Aorta (tissue), 5 donors: ENCODE measurements around the gene MICU1. TPM values are rescaled to one million over a fixed set of nuclear protein-coding genes. Genes with fewer than 3 reads are reported as not detected.
A peak's percentile ranks its signal among the peaks of the same experiment; 100 is the strongest.

ENCODE experiments used
- ATAC-seq: fragments of 200-7000 bp; cut with Tn5 transposase; one replicate; pipeline ENCODE4 v1.9.1; 2022; ENCODE audit warnings: moderate library complexity; ENCODE audit not compliant: low FRiP score
- DNase-seq, 2 donors: peaks; one replicate each; pipeline ENCODE4 v3.0.0-alpha.2; 2020
- H3K27ac ChIP-seq, 2 donors: one replicate each; pipeline ENCODE4 v1.5.1; 2013; ENCODE audit warnings: low read length in 2 of 2, mild to moderate bottlenecking in 2 of 2, moderate library complexity in 2 of 2, control low read depth in 1 of 2, inconsistent platforms in 1 of 2, low read depth in 1 of 2
- H3K27me3 ChIP-seq, 2 donors: one replicate each; pipeline ENCODE4 v1.6.1; 2013; ENCODE audit warnings: control low read depth in 1 of 2, low read length in 1 of 2, mild to moderate bottlenecking in 1 of 2, moderate library complexity in 1 of 2; ENCODE audit not compliant: insufficient read depth in 2 of 2, control insufficient read depth in 1 of 2
- H3K36me3 ChIP-seq, 2 donors: one replicate each; pipeline ENCODE4 v1.6.1; 2013; ENCODE audit warnings: control low read depth in 1 of 2, low read length in 1 of 2, mild to moderate bottlenecking in 1 of 2; ENCODE audit not compliant: insufficient read depth in 2 of 2, control insufficient read depth in 1 of 2
- H3K4me1 ChIP-seq, 2 donors: one replicate each; pipeline ENCODE4 v1.6.1; 2013; ENCODE audit warnings: low read length in 2 of 2, control low read depth in 1 of 2, mild to moderate bottlenecking in 1 of 2, moderate library complexity in 1 of 2; ENCODE audit not compliant: insufficient read depth in 2 of 2, control insufficient read depth in 1 of 2
- H3K4me3 ChIP-seq, 2 donors: one replicate each; pipeline ENCODE4 v1.5.1; 2013; ENCODE audit warnings: low read length in 2 of 2, control low read depth in 1 of 2, mild to moderate bottlenecking in 1 of 2
- H3K9me3 ChIP-seq: one replicate; pipeline ENCODE4 v1.6.1; 2013; ENCODE audit warnings: mild to moderate bottlenecking, low read length; ENCODE audit not compliant: control insufficient read depth
- WGBS, 2 donors: extraction: QIAGEN DNeasy Blood & Tissue Kit; methylation state at CpG; one replicate each; pipeline ENCODE4 v1.1.7; 2013; 5-methylcytosine and 5-hydroxymethylcytosine counted together
- intact Hi-C, 2 donors: fragments of 100-400 bp; cut with DNase I; formaldehyde crosslinking; loops; one replicate each; pipeline versions ENCODE4 v1.14.2 to v1.15.0; 2022
- polyA plus RNA-seq, 2 donors: library from polyadenylated mRNA; stranded (reverse); fragments of 200-250 nt; gene quantifications; one replicate each; pipeline ENCODE4 v1.2.3, GENCODE V29; 2013
- total RNA-seq, 2 donors: library from RNA; stranded (reverse); fragmentation: NEBNext Ultra II Directional; extraction: Animal tissue kit (Norgen Biotek cat#: 25700); gene quantifications; one replicate each; pipeline ENCODE4 v1.2.1, GENCODE V29; 2021
- donor health status: healthy with polysubstance abuse.
- donor health status: Bipolar disorder and iron deficiency.
- donor health status: DM: no; HTN: no; CAD: no.
- donor health status: DM: no; HTN: no; CAD: no.
- donor health status: DM: yes; HTN: yes; CAD: no.

MICU1 gene
- total and polyA plus RNA-seq, 4 donors, result 23.7 to 40.7 (median 37.5) TPM

DNA sequence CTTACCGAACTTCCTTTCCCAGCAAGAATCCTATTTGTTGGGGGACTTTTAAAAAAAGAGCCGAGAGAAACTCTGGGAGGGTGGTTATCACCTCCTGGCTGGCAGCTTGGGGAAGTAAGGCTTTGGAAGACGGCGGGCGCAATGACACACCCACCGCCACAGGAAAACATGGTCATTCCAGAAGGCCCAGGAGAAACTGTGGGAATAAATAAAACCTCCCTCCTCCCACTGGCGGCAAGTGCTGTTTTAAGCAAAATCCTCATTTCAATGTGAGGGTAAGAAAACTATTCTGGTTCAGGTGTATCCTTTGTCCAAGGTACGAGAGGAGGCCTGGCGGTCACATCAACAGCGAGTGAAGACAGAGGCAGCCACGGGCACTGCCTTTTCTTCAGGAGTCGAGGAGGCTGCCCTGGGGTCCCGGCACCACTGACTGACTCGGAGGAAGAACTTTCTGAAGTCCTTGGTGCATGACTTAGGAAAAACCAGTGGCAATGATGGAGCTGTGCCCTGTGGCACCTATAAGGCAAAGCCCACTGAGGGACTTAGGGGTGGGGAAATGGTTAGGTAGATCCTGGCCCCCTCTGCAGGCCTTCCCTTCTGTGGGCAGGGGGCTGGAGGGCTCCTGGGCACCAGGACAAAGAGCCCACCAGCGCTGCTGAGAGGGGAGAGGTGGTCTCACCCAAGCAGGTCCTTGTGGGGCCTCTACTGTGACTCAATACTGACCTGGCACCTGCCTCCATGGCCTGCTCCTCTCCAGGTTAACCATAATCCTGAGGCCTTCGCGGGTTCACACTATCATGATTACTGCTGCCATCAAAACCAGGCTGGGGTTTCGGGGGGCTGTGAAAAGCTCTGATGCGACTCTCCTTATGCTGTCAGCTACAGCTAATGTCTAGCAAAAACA lies 292.5 kb downstream of the MICU1 start:
- Histone ChIP-seq H3K27me3 (no peaks in the 10 kb centered on the region), H3K9me3 (no peaks in the 10 kb centered on the region), H3K36me3 (peaks cover 0 to 2% of the 10 kb centered on the region in 2 donors), H3K4me3 (no peak overlapping the region), H3K27ac (no peak overlapping the region), H3K4me1 (no peaks in the 10 kb centered on the region)
- intact Hi-C loops, result loop anchor here (1.0 to 10.0 kb wide), 3 partner anchors 59 to 1019 kb away; partner anchors contain the start of genes DDIT4 (in 1 of the 2) and SLC29A3 (in 1 of the 2)
- no peak for DNase-seq
- no peak for ATAC-seq
- WGBS, 2 donors, result 87 to 89% methylated on average over 19 of the region's 19 CpGs

DNA sequence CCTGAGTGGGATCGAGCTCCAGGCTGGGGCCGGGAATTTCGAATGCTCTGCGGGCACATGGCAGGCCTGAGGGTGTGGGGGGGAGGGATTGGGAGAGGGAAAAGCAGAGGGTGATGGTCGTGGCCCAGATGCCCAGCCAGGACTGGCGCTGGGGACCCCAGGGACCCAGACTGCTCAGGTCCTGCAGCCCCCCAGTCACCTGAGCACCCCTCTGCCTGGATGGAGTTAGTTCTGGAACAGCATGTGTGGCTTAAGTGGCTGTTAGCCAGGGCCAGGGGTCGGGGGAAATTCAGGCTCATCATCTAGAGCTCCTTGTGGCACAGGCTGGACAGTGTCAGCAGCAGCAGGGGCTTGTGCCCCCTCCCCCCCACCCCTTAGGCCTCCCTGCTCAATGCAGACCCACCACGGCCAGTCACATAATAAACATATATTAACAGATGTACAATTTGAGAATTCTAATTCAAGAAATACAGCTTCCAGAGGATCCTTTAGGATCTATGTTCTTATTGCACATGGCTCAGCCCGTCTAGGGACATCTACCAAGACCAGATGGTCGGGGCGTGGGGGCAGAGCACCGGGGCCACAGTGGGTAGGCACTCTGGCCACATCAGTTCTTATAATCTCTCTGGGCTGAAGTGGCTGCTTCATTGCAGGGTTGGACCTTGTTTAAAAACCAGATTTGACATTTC lies 293.3 kb downstream of the MICU1 start:
- H3K27ac ChIP-seq, result no peak overlapping the region
- 57 to 58% methylated on average over 12 of the region's 12 CpGs for WGBS, 2 donors
- no peak overlapping the region for H3K4me3 ChIP-seq
- H3K36me3 ChIP-seq, result peaks cover 0 to under 1% of the 10 kb centered on the region in 2 donors
- H3K9me3 ChIP-seq, result no peaks in the 10 kb centered on the region
- H3K4me1 ChIP-seq, result no peaks in the 10 kb centered on the region
- intact Hi-C loops, result loop anchor here (1.0 to 10.0 kb wide), 3 partner anchors 58 to 1018 kb away; partner anchors contain the start of genes DDIT4 (in 1 of the 2) and SLC29A3 (in 1 of the 2)
- no peak for DNase-seq
- no peaks in the 10 kb centered on the region for H3K27me3 ChIP-seq
- ATAC-seq, result no peak

DNA sequence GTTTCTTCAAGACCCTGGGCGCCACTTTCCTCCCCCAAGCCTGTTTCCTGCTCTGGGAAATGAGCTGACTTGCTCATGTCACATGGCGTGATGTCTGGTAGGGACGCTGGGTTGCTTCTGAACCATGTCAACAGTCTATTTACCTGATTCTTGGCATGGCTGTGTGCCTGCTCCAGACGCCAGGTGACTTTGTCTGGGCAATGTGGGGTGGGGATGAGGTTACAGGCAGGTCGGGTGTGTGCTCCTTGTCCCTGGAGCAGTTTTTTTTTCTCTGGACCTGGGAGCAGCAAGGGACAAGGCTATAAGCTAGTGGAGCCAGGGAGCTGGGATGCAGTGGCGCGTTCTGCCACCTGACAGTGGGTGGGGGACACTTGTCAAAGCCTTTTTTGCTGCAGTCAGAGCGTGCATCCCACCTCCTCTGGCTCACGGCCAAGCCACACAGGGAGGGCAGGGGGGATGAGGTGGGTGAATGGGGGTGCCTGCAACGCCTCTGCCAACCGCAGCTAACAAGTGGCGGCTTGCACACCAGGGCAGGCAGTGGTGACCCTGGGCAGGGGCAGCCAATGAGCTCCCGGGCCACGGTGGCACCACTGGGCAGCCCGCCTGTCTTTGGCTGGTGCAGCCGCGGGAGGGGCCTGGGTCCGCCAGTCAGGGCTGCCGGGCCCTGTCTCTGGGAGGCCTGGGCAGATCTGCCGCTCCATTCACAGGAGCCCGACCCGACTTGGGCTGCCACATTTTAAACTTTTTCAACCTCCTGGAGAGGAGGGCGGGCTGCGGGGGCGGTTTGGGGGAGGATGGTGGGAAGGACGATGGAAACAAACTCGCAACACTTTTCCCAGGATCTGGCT lies 294.1 kb downstream of the MICU1 start:
- intact Hi-C loops, result loop anchor here in 1 of 2 donors (5.0 to 10.0 kb wide), 2 partner anchors 59 to 1017 kb away; partner anchors contain the start of genes DDIT4 and SLC29A3
- ATAC-seq, result peak; percentile 69
- H3K4me3 ChIP-seq, result no peak overlapping the region
- H3K36me3 ChIP-seq, result no peaks in the 10 kb centered on the region
- peak; percentile 93 to 95 for DNase-seq
- H3K27ac ChIP-seq, result no peak overlapping the region
- no peaks in the 10 kb centered on the region for H3K4me1 ChIP-seq
- no peaks in the 10 kb centered on the region for H3K9me3 ChIP-seq
- H3K27me3 ChIP-seq, result no peaks in the 10 kb centered on the region
- WGBS, 2 donors, result 12 to 13% methylated on average over 26 to 27 of the region's 27 CpGs

DNA sequence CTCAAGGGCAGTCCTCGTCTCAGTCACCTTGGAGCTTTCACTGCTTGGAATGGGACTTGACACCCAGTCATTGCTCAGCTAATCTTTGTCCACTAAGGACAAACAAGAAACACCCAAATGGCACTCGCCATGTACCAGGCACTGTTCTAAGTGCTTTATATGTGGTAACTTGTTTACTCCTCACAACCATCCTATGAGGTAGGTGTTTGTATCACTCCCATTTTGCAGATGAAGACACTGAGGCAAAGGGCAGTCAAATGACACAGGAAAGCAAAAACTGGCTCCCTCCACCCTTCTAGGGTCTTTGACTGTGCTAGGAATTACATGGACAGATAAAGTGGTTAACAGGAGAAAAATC lies 295.8 kb downstream of the MICU1 start:
- 91 to 96% methylated on average over 2 of the region's 2 CpGs for WGBS, 2 donors
- no peak overlapping the region for H3K27ac ChIP-seq
- DNase-seq, result no peak
- no peaks in the 10 kb centered on the region for H3K27me3 ChIP-seq
- ATAC-seq, result no peak
- H3K4me3 ChIP-seq, result no peak overlapping the region
- no peaks in the 10 kb centered on the region for H3K36me3 ChIP-seq
- no peaks in the 10 kb centered on the region for H3K9me3 ChIP-seq
- H3K4me1 ChIP-seq, result no peaks in the 10 kb centered on the region
- intact Hi-C loops, result loop anchor here in 1 of 2 donors (5.0 to 10.0 kb wide), 2 partner anchors 58 to 1015 kb away; partner anchors contain the start of genes DDIT4 and SLC29A3

DNA sequence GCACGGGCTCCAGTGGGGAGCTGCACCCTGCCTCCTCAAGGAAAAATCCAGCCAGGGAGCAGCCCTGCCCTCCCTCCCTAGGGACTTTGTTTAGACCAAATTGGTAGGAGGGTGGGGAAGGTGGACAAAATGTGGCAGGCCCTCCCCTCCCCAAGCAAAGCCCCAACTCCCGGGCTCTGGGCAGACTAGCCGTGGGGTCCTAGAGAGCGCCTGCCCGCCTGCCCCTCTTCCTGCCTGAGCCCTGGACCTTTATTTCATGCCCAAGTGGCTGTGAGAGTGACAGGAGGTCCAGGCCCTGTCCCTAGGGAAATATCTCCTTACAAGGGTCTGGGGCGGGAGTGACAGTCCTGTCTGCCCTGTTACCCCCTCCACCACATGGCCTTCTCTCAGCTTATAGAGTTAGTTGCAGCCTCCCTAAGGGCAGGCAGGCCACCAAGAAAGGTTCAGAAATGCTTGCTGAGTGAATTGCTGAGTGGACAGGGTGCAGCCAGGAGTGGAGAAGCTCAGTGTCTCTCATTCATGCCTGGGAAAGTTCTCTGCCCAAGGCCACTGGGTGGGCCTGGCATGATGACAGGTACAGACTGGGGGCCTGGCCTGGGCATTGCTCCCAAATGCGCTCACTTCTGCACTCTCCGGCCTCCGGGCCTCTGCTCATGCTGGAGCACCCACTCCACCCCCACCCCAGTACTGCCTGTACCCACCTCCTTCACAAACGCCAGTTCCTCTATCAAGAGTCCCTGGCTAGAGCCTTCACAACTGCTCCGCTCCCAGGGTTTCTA lies 296.4 kb downstream of the MICU1 start:
- ATAC-seq (no peak), DNase-seq (no peak)
- Histone ChIP-seq H3K27me3 (no peaks in the 10 kb centered on the region), H3K36me3 (no peaks in the 10 kb centered on the region), H3K4me1 (no peaks in the 10 kb centered on the region), H3K4me3 (no peak overlapping the region), H3K9me3 (no peaks in the 10 kb centered on the region), H3K27ac (no peak overlapping the region)
- WGBS, 2 donors, result 79 to 80% methylated on average over 11 of the region's 11 CpGs
- intact Hi-C loops, result loop anchor here in 1 of 2 donors (5.0 to 10.0 kb wide), 2 partner anchors 57 to 1015 kb away; partner anchors contain the start of genes DDIT4 and SLC29A3

DNA sequence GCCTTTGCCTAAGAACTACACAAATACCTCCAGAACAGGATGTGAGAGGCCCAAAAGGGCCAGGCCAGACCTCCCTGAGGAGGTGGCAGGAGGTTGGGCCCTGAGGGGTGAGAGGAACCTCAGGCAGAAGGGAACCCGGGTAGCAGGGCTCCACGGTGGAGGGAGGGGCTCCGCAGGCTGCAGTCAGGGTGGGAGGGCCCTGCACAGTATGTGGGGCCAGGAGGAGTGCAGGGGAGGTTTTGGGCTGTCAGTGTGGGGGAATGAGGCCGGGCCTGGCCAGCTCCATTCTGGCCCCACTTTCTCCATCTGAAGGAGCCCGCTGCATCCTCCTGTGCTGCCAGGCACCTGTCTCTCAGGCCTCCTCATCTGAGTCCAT lies 297.1 kb downstream of the MICU1 start:
- Histone ChIP-seq H3K9me3 (no peaks in the 10 kb centered on the region), H3K36me3 (no peaks in the 10 kb centered on the region), H3K4me1 (no peaks in the 10 kb centered on the region), H3K27me3 (no peaks in the 10 kb centered on the region), H3K4me3 (no peak overlapping the region), H3K27ac (no peak overlapping the region)
- intact Hi-C loops, result no loop called here
- 60 to 66% methylated on average over 5 of the region's 5 CpGs for WGBS, 2 donors
- DNase-seq, result no peak
- no peak for ATAC-seq

DNA sequence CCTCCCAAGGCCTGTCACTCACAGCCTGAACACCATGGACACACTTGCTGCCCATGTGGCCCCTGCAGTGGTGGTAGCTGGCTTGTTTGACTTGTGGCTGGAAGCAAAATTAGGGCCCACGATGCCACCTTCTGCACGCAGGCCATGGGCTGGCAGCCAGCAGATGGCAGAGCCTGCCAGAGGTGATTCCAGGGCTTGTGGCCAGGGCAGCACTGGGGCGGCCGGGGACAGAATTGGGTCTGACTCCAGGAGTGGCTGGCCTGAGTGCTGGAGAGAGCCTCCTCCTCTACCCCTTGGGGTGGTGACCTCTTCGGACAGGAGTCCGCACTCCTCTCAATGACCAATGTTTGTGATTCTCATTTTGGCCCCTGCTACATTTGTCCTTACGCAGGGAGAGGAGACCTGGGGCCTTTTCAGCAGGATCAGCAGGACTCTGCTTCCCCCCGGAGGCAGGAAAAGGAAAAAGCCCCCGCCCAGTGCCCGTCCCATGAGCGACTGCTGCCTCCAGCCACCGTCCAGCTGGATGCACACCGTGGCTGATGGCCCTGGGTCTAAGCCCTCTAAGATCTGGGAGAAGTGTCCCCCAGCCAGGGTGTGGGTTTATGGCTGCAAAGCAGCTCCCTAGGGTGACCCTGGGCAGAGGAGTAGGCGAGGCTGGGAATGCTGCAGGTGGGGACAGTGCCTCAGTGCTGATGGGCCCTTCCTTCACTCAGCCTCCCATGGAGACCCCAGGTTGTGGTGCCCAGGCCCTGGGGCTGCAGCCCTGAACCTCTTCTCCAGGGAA lies 297.6 kb downstream of the MICU1 start:
- H3K9me3 ChIP-seq, result no peaks in the 10 kb centered on the region
- no peaks in the 10 kb centered on the region for H3K4me1 ChIP-seq
- WGBS, 2 donors, result 11 to 16% methylated on average over 14 of the region's 14 CpGs
- ATAC-seq, result peak; percentile 78
- DNase-seq, result peak in 1 of 2 donors; percentile 77
- H3K4me3 ChIP-seq, result no peak overlapping the region
- H3K36me3 ChIP-seq, result no peaks in the 10 kb centered on the region
- intact Hi-C loops, result no loop called here
- no peak overlapping the region for H3K27ac ChIP-seq
- H3K27me3 ChIP-seq, result no peaks in the 10 kb centered on the region
